GM12878 (cell line): Measurements from ENCODE around the gene IRS1. TPM values are rescaled to one million over a fixed set of nuclear protein-coding genes. Genes with fewer than 3 reads are reported as not detected.

Experiments
- ATAC-seq: fragments of 200-7000 bp; cut with Tn5 transposase; 3 replicates; pipeline ENCODE4 v1.9.1; 2020; ENCODE audit warnings: mild to moderate bottlenecking, moderate library complexity
- BruUV-seq: library from RNA; stranded (reverse); fragments of 400-500 nt; replicated peaks from 2 replicates; lab custom pipeline; 2021; lab: Mats Ljungman, UMichigan
- CTCF ChIA-PET: fragments of 300-600 bp; sonication (Branson Sonifier 250); formaldehyde crosslinking; extraction: SDS; loops from one replicate; lab custom pipeline; 2021; ENCODE audit warnings: inconsistent platforms; lab: Yijun Ruan, JAX
- POLR2A ChIA-PET: fragments of 350-600 bp; formaldehyde crosslinking; extraction: SDS; loops from one replicate; lab custom pipeline; 2021; ENCODE audit warnings: inconsistent platforms; lab: Charles Lee
- RAD21 ChIA-PET: fragments of 300-600 bp; sonication (Branson Sonifier 250); formaldehyde crosslinking; loops from one replicate; lab custom pipeline; 2023; ENCODE audit warnings: antibody characterized with exemption; ENCODE audit not compliant: unreplicated experiment; lab: Charles Lee
- SMC1A ChIA-PET: fragments of 300-600 bp; sonication (Branson Sonifier 250); formaldehyde crosslinking; loops from one replicate; lab custom pipeline; 2023; ENCODE audit not compliant: unreplicated experiment, uncharacterized antibody; lab: Charles Lee
- DNase-seq: peaks from one replicate; pipeline ENCODE4 v3.0.0-alpha.2; 2011; ENCODE audit warnings: low read depth, low spot score
- FAIRE-seq: peaks from 3 replicates; lab custom pipeline; 2011; peaks lifted over from hg19 to GRCh38; lab: Jason Lieb, UNC
- H2AFZ ChIP-seq: 2 replicates; pipeline ENCODE4 v1.6.0; 2011; ENCODE audit warnings: low read depth, low read length, control low read depth; ENCODE audit not compliant: control insufficient read depth
- H3K27ac ChIP-seq: 2 replicates; pipeline ENCODE4 v1.5.1; 2011; ENCODE audit warnings: control low read depth; ENCODE audit not compliant: control insufficient read depth, insufficient read depth
- H3K27me3 ChIP-seq, 2 experiments: replicated peaks in 1 of 2; 2 replicates each; pipeline versions ENCODE4 v1.6.0 to v1.6.1; 2011; ENCODE audit warnings: low read length in 1 of 2; ENCODE audit not compliant: control insufficient read depth in 2 of 2, insufficient read depth in 2 of 2
- H3K36me3 ChIP-seq, 2 experiments: 2 replicates each; pipeline ENCODE4 v1.5.1; 2011; ENCODE audit warnings: low read length in 1 of 2; ENCODE audit not compliant: control insufficient read depth in 2 of 2, insufficient read depth in 2 of 2
- H3K4me1 ChIP-seq: 2 replicates; pipeline ENCODE4 v1.6.1; 2011; ENCODE audit warnings: mild to moderate bottlenecking, low read length, moderate library complexity, mixed read lengths; ENCODE audit not compliant: control insufficient read depth, insufficient read depth
- H3K4me2 ChIP-seq: 2 replicates; pipeline ENCODE4 v1.6.0; 2011; ENCODE audit warnings: control low read depth; ENCODE audit not compliant: control insufficient read depth, insufficient read depth
- H3K4me3 ChIP-seq: fragments of 200-600 bp; sonication (generic); 2 replicates; pipeline ENCODE4 v1.5.1; 2016
- H3K79me2 ChIP-seq: 2 replicates; pipeline ENCODE4 v1.6.0; 2011; ENCODE audit warnings: low read length; ENCODE audit not compliant: control insufficient read depth, insufficient read depth
- H3K9ac ChIP-seq: 2 replicates; pipeline ENCODE4 v1.8.0; 2011; ENCODE audit warnings: low read length, control low read depth, mixed read lengths; ENCODE audit not compliant: control insufficient read depth, insufficient read depth
- H3K9me3 ChIP-seq: replicated peaks from 3 replicates; pipeline ENCODE4 v1.5.1; 2011; ENCODE audit warnings: mild to moderate bottlenecking, low read length; ENCODE audit not compliant: control insufficient read depth, insufficient read depth
- H4K20me1 ChIP-seq: 2 replicates; pipeline ENCODE4 v1.6.0; 2011; ENCODE audit not compliant: control insufficient read depth, insufficient read depth
- CBX5 ChIP-seq: sonication (generic); IDR thresholded peaks from 2 replicates; pipeline ENCODE4 v1.6.1; 2016; ENCODE audit warnings: low read depth, moderate library complexity, mild to moderate bottlenecking, inconsistent platforms
- CUX1 ChIP-seq: IDR thresholded peaks from 2 replicates; pipeline ENCODE4 v1.6.1; 2012; ENCODE audit warnings: improper control_type of control experiment, low read depth, low read length; ENCODE audit not compliant: insufficient replicate concordance
- DPF2 ChIP-seq: fragments of 450-650 bp; IDR thresholded peaks from 2 replicates; pipeline ENCODE4 v1.6.1; 2017; ENCODE audit warnings: mild to moderate bottlenecking
- MTA2 ChIP-seq: fragments of 450-650 bp; IDR thresholded peaks from 2 replicates; pipeline ENCODE4 v1.6.1; 2016; ENCODE audit warnings: low read depth, mild to moderate bottlenecking, moderate library complexity
- NBN ChIP-seq: fragments of 450-650 bp; IDR thresholded peaks from 2 replicates; pipeline ENCODE4 v1.6.1; 2016
- PML ChIP-seq: IDR thresholded peaks from 2 replicates; pipeline ENCODE4 v1.6.1; 2012; ENCODE audit warnings: low read length, inconsistent platforms
- POU2F2 ChIP-seq: IDR thresholded peaks from 3 replicates; pipeline ENCODE4 v1.6.1; 2011; ENCODE audit warnings: low read depth, mild to moderate bottlenecking, low read length, borderline replicate concordance
- RELB ChIP-seq: fragments of 450-650 bp; IDR thresholded peaks from 2 replicates; pipeline ENCODE4 v1.6.1; 2017; ENCODE audit warnings: low read depth, mild to moderate bottlenecking, moderate library complexity
- SIN3A ChIP-seq: IDR thresholded peaks from 2 replicates; pipeline ENCODE4 v1.6.1; 2012; ENCODE audit warnings: low read depth, low read length, improper control_type of control experiment
- SMARCA5 ChIP-seq: fragments of 450-650 bp; IDR thresholded peaks from 2 replicates; pipeline ENCODE4 v1.6.1; 2017; ENCODE audit warnings: mild to moderate bottlenecking
- SPI1 ChIP-seq: IDR thresholded peaks from 2 replicates; pipeline ENCODE4 v1.6.1; 2011; ENCODE audit warnings: low read depth, mild to moderate bottlenecking, low read length, moderate library complexity, borderline replicate concordance; ENCODE audit not compliant: insufficient read depth
- SREBF2 ChIP-seq: IDR thresholded peaks from 2 replicates; pipeline ENCODE4 v1.6.1; 2012; ENCODE audit warnings: mild to moderate bottlenecking, low read length
- USF2 ChIP-seq: IDR thresholded peaks from 2 replicates; pipeline ENCODE4 v1.6.1; 2011; ENCODE audit warnings: low read depth, low read length, improper control_type of control experiment, borderline replicate concordance
- ZNF24 ChIP-seq: fragments of 450-650 bp; IDR thresholded peaks from 2 replicates; pipeline ENCODE4 v1.6.1; 2017; ENCODE audit warnings: antibody characterized with exemption, mild to moderate bottlenecking
- ZNF592 ChIP-seq: fragments of 450-650 bp; IDR thresholded peaks from 2 replicates; pipeline ENCODE4 v1.6.1; 2017; ENCODE audit warnings: mild to moderate bottlenecking, moderate library complexity
- in situ Hi-C: fragments of 300-500 bp; cut with MboI; formaldehyde crosslinking; loops from 9 replicates; pipeline ENCODE4 v1.14.3; 2018; ENCODE audit warnings: mixed read lengths
- intact Hi-C: fragments of 100-400 bp; cut with micrococcal nuclease; formaldehyde crosslinking; loops from one replicate; pipeline ENCODE4 v1.14.2; 2022; ENCODE audit not compliant: unreplicated experiment
- polyA plus RNA-seq, 11 experiments: library from polyadenylated mRNA; depleted of rRNA in 4 of 11; unstranded in 6 of 11; stranded (reverse) in 5 of 11; fragments of >200 nt; fragmentation: Nextera tagmentation in 4 of 11; fragmentation: Illumina TruSeq in 1 of 11; extraction: Ambion mirVana in 4 of 11; extraction: Trizol in 1 of 11; gene quantifications; 1 replicate in 1 of 11; 2 replicates in 10 of 11; pipeline versions ENCODE4 v1.2.1 to v1.2.3, GENCODE V29; 2011 to 2016; ENCODE audit warnings: inconsistent platforms in 2 of 11, missing spikeins in 2 of 11, low read depth in 1 of 11
- total RNA-seq, 4 experiments: library from RNA; depleted of rRNA in 3 of 4; stranded (reverse); fragments of >200 nt in 3 of 4; fragmentation: Illumina TruSeq in 1 of 4; extraction: Trizol in 1 of 4; gene quantifications; 2 replicates each; pipeline versions ENCODE4 v1.2.1 to v1.2.3, GENCODE V29; 2013 to 2021

Gene IRS1
- total and polyA plus RNA-seq, 10 of the 15 experiments (the other 5 are each of a cell fraction or from before 2014, with no cell fraction given) = 0.03 to 1.7 (median 0.34) TPM

GRCh38 chr2:226716126-226716525, 83.5 kb downstream of the IRS1 start:
- intact Hi-C loops = no loop called here
- H3K79me2 ChIP-seq = no peaks in the 10 kb centered on the region
- BruUV-seq = no TSS peak
- H3K9ac ChIP-seq = no peak overlapping the region
- no peak overlapping the region; the same call in 1 of the 2 replicates for H3K4me2 ChIP-seq
- ChIA-PET CTCF (no interaction called here), SMC1A (no interaction called here), POLR2A (no interaction called here), RAD21 (no interaction called here)
- H3K9me3 ChIP-seq = no peaks in the 10 kb centered on the region
- no peaks in the 10 kb centered on the region for H3K4me1 ChIP-seq
- H3K27ac ChIP-seq = no peak overlapping the region
- H4K20me1 ChIP-seq = no peaks in the 10 kb centered on the region
- in situ Hi-C loops = no loop called here
- no peak for TF ChIP-seq SREBF2
- no peak for TF ChIP-seq ZNF24
- TF ChIP-seq CUX1 = no peak
- no peak for TF ChIP-seq ZNF592
- no peak for TF ChIP-seq POU2F2
- no peak for TF ChIP-seq CBX5
- no peak for TF ChIP-seq SIN3A
- no peak for TF ChIP-seq MTA2
- TF ChIP-seq PML = no peak
- no peak for TF ChIP-seq DPF2
- TF ChIP-seq RELB = no peak
- TF ChIP-seq SPI1 = no peak
- TF ChIP-seq NBN = no peak
- TF ChIP-seq USF2 = no peak
- no peak for TF ChIP-seq SMARCA5
- no peaks in the 10 kb centered on the region for H3K36me3 ChIP-seq
- FAIRE-seq (no peak), DNase-seq (no peak), ATAC-seq (peak; percentile 70)
- no peak overlapping the region for H2AFZ ChIP-seq
- no peaks in the 10 kb centered on the region for H3K27me3 ChIP-seq
- no peak overlapping the region for H3K4me3 ChIP-seq
